HG03460 (cell line): ENCODE data around the gene VASH2.
"Not testable (repeated sequence)": the region's sequence is repeated elsewhere in the genome, so short reads cannot be mapped to it uniquely, and the experiment has no call there.

Experiments
- ATAC-seq: cut with Tn5 transposase; IDR thresholded peaks from one replicate; pipeline ENCODE4 v1.9.1; 2021; ENCODE audit not compliant: unreplicated experiment

VASH2 gene

GRCh38 chr1:212955098-212955497 is 4.8 kb downstream of the VASH2 start:
- no peak for ATAC-seq

- ATAC-seq: no peak
Observed at GRCh38 chr1:212955961-212956620, 5.8 kb downstream of the VASH2 start.

- ATAC-seq: no peak
Observed at GRCh38 chr1:212957546-212957945, 7.2 kb downstream of the VASH2 start.

GRCh38 chr1:212958175-212958574 is 7.8 kb downstream of the VASH2 start:
- peak; percentile 26 for ATAC-seq

- ATAC-seq: peak; percentile 47
Observed at GRCh38 chr1:212959266-212960220, 9.2 kb downstream of the VASH2 start.

GRCh38 chr1:212960932-212961331 is 10.6 kb downstream of the VASH2 start:
- ATAC-seq: no peak

- ATAC-seq: no peak
Observed at GRCh38 chr1:212962509-212962908, 12.2 kb downstream of the VASH2 start.

DNA sequence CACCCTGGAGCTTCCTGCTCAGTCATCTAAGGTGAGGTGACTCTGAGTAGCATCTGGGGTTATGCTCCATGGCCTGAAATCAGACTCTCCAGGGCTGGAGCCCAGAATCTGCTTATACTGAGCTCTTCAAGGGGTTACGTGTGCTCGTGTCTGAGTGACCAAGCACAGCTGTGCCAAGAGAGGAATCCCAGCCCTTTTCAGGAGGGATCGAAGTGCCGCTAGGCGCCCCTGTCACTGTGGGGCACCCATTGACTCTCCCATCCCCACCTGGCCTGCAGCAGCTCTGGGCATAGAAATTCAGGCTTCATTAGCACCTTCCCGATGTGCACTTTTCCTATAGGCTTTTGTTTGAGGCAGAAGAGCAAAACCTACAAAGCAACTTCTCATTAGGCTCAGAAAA is 13.8 kb downstream of the VASH2 start:
- ATAC-seq: no peak

DNA sequence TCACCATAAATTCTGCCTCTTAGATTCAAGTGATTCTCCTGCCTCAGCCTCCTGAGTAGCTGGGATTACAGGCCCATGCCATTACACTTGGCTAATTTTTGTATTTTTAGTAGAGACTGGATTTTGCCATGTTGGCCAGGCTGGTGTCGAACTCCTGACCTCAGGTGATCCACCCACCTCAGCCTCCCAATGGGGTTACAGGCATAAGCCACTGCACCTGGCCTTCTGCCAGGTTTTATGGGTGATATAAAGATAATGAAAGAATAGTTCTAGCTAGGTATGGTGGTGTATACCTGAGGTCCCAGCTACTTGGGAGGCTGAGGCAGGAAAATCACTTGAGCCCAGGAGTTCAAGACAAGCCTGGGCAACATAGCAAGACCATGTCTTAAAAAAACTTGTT is 14.7 kb downstream of the VASH2 start:
- ATAC-seq: not testable (repeated sequence)

DNA sequence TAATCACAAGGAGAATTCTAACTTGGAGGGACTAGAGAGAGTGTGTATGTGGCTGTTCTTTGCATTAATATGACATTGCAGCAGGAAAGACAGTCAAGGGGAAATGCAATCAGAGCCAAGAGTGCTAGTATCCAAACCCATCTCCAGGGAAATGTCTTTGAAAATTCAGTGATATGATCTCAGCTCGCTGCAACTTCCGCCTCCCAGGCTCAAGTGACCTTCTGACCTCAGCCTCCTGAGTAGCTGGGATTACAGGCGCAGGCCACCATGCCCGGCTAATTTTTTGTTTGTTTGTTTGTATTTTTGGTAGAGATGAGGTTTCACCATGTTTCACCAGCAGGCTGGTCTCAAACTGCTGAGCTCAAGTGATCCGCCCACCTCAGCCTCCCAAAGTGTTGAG is 16.3 kb downstream of the VASH2 start:
- ATAC-seq: no peak

GRCh38 chr1:212967801-212968200 is 17.5 kb downstream of the VASH2 start:
- ATAC-seq: no peak

DNA sequence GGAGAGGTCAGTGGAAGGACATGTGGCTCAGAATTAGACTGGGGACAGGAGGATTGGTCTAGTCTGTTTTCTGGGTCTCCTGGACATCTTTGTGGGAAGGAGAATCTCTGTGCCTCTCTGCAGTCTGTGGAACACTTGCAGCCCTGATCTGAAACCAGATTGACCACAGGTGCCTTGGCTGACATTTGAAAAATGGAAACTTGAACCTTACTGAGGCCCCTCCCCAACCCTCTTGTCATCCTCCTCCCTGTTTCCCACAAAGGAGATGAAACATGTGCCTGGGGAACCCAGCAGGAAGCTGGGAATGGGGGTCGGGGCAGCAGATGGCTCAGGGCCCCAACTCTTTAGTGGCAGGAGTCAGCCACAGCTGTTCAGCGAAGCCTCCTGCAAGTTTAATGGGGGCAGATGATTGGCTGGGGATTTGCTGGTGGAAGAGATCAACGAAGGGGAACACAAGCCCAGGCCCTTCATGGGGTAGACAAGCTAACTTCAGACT is 18.1 kb downstream of the VASH2 start:
- peak; percentile 50 for ATAC-seq

GRCh38 chr1:212970085-212970484 is 19.7 kb downstream of the VASH2 start:
- no peak for ATAC-seq

GRCh38 chr1:212971312-212971711 is 21.0 kb downstream of the VASH2 start:
- ATAC-seq: no peak

DNA sequence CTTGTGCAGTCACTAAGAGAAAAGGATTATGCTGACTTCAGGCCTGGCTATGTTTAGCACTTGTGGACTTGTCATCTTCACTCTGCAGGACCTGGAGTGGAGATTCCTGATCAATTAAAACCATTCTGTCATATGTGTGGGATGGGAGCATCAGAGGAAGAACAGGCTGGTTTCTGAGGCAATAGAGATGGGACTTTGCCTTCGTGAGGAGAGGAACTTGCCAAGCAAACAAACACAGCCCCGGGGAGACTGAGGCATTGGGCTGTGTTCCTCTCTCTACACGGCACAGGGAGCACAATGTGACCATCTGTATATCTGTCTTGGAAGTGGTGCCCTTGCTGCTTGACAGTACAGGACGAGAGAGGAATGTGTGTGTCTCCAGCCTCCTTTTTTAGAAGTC is 23.1 kb downstream of the VASH2 start:
- ATAC-seq: no peak

DNA sequence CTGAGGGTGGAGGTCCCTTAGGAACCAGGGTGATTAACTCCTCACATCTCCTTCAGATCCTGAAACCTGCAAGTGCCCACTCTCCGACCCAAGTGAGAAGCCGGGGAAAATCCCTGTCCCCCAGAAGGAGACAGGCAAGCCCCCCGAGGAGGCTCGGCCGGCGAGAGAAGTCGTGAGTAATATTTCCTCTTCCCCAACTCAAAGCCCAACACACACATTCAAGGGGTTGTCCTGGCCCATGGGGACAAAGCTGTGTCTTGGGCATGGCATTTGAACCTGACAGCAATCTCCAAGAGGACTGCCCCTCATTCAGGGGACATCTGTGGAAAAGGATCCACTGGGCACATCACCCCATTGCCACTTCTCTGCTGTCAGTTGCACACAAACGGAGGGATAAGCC is 23.6 kb downstream of the VASH2 start:
- ATAC-seq: no peak

GRCh38 chr1:212974711-212975110 is 24.4 kb downstream of the VASH2 start:
- ATAC-seq: no peak

DNA sequence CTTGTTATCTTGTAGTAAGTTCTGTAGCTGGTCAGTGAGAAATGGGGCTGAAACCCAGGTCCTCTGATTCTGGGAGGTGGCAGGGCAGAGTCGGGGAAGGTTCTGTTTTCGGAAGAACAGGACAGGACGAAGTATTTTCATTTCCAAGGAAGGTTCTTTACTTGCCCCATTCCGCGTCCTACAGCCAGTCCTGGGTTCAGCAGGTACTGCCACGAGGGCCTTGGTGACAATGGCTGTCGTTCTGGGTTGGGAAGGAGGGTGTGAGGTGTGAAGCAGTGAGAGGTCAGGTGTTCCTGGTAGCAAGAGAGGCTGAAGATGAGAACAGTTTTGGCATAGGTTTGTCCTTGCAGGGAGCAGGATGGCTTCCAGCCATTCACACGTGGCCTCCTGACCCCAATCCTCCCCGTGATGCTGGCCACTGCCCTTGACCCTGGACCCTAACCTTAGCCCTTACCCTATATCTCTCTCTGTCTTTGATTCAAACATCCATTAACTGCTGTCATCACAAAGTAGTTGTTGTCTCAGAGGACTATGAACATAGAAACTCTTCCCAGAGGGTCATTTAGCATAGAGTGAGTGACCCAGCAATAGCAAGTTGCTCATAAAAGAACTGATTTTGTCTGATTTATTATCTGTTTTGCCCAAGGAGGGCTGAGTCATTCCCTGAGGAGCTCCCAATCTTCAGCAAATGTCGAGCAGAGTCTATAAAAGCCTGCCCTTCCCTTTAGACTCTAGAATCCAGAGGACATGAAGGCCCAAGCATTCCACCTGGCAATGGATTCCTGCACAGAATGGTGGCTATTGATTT is 25.0 kb downstream of the VASH2 start:
- ATAC-seq: no peak

DNA sequence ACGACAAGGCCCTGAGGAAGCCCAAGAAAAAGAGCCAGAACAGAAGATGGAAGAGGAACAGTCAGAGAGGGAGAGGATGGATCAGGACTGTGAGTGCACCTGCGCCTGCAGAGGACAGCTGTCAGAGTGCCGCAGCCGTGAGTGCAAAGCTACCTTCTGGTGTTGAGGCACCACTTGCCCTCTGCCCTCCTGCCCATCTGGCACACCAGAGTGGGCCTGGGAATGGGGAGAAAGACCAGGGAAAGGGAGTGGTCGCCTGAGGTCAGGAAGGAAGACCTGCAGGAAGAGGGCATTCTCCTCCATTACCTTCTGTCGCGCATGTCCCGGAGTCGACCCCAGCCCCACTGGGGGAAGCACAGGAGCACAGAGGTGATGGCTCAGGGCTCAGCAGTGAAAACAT is 26.2 kb downstream of the VASH2 start:
- no peak for ATAC-seq

- no peak for ATAC-seq
Observed at GRCh38 chr1:212977781-212978645, 27.7 kb downstream of the VASH2 start.
